Stimulated activated effector memory CD8-positive, alpha-beta T cell treated with anti-CD3 and anti-CD28 coated beads, Interleukin-12 subunit alpha, Interleukin-12 subunit beta, amount 100 ng/mL, for 72 hours (primary cell): ENCODE data around the gene GREB1L.

Experiments
- ATAC-seq: fragments of 150-1000 bp; cut with Tn5 transposase; 2 replicates; pipeline ENCODE4 v1.10.0; 2021
- DNase-seq, 2 donors: peaks; one replicate each; pipeline ENCODE4 v3.0.0; 2021 to 2022; ENCODE audit warnings: low spot score in 2 of 2
- H3K27ac Mint-ChIP-seq: one replicate; pipeline ENCODE4 v1.8.0; 2022; ENCODE audit warnings: mild to moderate bottlenecking, mixed read lengths
- H3K36me3 Mint-ChIP-seq: one replicate; pipeline ENCODE4 v1.8.0; 2022; ENCODE audit warnings: mild to moderate bottlenecking, mixed read lengths
- H3K4me1 Mint-ChIP-seq: one replicate; pipeline ENCODE4 v1.8.0; 2022; ENCODE audit warnings: mixed read lengths
- H3K4me3 Mint-ChIP-seq: one replicate; pipeline ENCODE4 v1.8.0; 2022; ENCODE audit warnings: mild to moderate bottlenecking, mixed read lengths
- H3K9me3 Mint-ChIP-seq: one replicate; pipeline ENCODE4 v1.8.0; 2022; ENCODE audit warnings: mixed read lengths

GREB1L gene

GRCh38 chr18:21404426-21404825 is 162.4 kb downstream of the GREB1L start:
- ATAC-seq (no peak), DNase-seq (no peak)
- Mint-ChIP-seq H3K4me3 (no peak overlapping the region), H3K27ac (no peak overlapping the region), H3K36me3 (no peaks in the 10 kb centered on the region), H3K4me1 (no peaks in the 10 kb centered on the region), H3K9me3 (no peaks in the 10 kb centered on the region)

GRCh38 chr18:21406116-21406515 is 164.1 kb downstream of the GREB1L start:
- Mint-ChIP-seq H3K27ac (no peak overlapping the region), H3K4me3 (no peak overlapping the region), H3K9me3 (no peaks in the 10 kb centered on the region), H3K4me1 (no peaks in the 10 kb centered on the region), H3K36me3 (no peaks in the 10 kb centered on the region)
- DNase-seq (no peak), ATAC-seq (no peak)

GRCh38 chr18:21408681-21409080 is 166.6 kb downstream of the GREB1L start:
- DNase-seq: no peak
- H3K36me3 Mint-ChIP-seq: no peaks in the 10 kb centered on the region
- no peak overlapping the region for H3K4me3 Mint-ChIP-seq
- H3K27ac Mint-ChIP-seq: no peak overlapping the region
- no peaks in the 10 kb centered on the region for H3K9me3 Mint-ChIP-seq
- ATAC-seq: no peak
- H3K4me1 Mint-ChIP-seq: no peaks in the 10 kb centered on the region

GRCh38 chr18:21433436-21433835 is 191.4 kb downstream of the GREB1L start:
- H3K27ac Mint-ChIP-seq: no peak overlapping the region
- DNase-seq: no peak
- no peaks in the 10 kb centered on the region for H3K9me3 Mint-ChIP-seq
- no peaks in the 10 kb centered on the region for H3K4me1 Mint-ChIP-seq
- no peak overlapping the region for H3K4me3 Mint-ChIP-seq
- no peaks in the 10 kb centered on the region for H3K36me3 Mint-ChIP-seq
- ATAC-seq: no peak

- no peaks in the 10 kb centered on the region for H3K9me3 Mint-ChIP-seq
- H3K4me3 Mint-ChIP-seq: no peak overlapping the region
- no peak overlapping the region for H3K27ac Mint-ChIP-seq
- DNase-seq (no peak), ATAC-seq (no peak)
- H3K36me3 Mint-ChIP-seq: no peaks in the 10 kb centered on the region
- H3K4me1 Mint-ChIP-seq: no peaks in the 10 kb centered on the region
Measured at GRCh38 chr18:21439431-21439846, 197.4 kb downstream of the GREB1L start.

GRCh38 chr18:21441670-21442069 is 199.6 kb downstream of the GREB1L start:
- Mint-ChIP-seq H3K36me3 (no peaks in the 10 kb centered on the region), H3K4me3 (no peak overlapping the region), H3K4me1 (no peaks in the 10 kb centered on the region), H3K27ac (no peak overlapping the region), H3K9me3 (no peaks in the 10 kb centered on the region)
- ATAC-seq (peak; percentile 21), DNase-seq (no peak)

- ATAC-seq (no peak), DNase-seq (no peak)
- Mint-ChIP-seq H3K27ac (no peak overlapping the region), H3K4me1 (no peaks in the 10 kb centered on the region), H3K4me3 (no peak overlapping the region), H3K9me3 (no peaks in the 10 kb centered on the region), H3K36me3 (no peaks in the 10 kb centered on the region)
Measured at GRCh38 chr18:21443776-21444464, 201.9 kb downstream of the GREB1L start.

GRCh38 chr18:21444465-21445212 is 202.6 kb downstream of the GREB1L start:
- Mint-ChIP-seq H3K4me3 (no peak overlapping the region), H3K9me3 (no peaks in the 10 kb centered on the region), H3K27ac (no peak overlapping the region), H3K4me1 (no peaks in the 10 kb centered on the region), H3K36me3 (no peaks in the 10 kb centered on the region)
- ATAC-seq: no peak
- DNase-seq: no peak

- ATAC-seq: no peak
- H3K36me3 Mint-ChIP-seq: no peaks in the 10 kb centered on the region
- no peak for DNase-seq
Measured at GRCh38 chr18:21448299-21448698, 206.3 kb downstream of the GREB1L start.

GRCh38 chr18:21449367-21450290 is 207.6 kb downstream of the GREB1L start:
- Mint-ChIP-seq H3K4me1 (no peaks in the 10 kb centered on the region), H3K9me3 (no peaks in the 10 kb centered on the region), H3K27ac (no peak overlapping the region), H3K4me3 (no peak overlapping the region), H3K36me3 (no peaks in the 10 kb centered on the region)
- ATAC-seq: no peak
- no peak for DNase-seq

More at GRCh38 chr18:21448299-21448698, 206.3 kb downstream of the GREB1L start:
- Mint-ChIP-seq H3K27ac (no peak overlapping the region), H3K9me3 (no peaks in the 10 kb centered on the region), H3K4me3 (no peak overlapping the region), H3K4me1 (no peaks in the 10 kb centered on the region)

GRCh38 chr18:21450503-21450902 is 208.5 kb downstream of the GREB1L start:
- no peak for ATAC-seq
- Mint-ChIP-seq H3K27ac (no peak overlapping the region), H3K4me3 (no peak overlapping the region), H3K9me3 (no peaks in the 10 kb centered on the region), H3K36me3 (no peaks in the 10 kb centered on the region), H3K4me1 (no peaks in the 10 kb centered on the region)
- DNase-seq: no peak

GRCh38 chr18:21450913-21451312 is 208.9 kb downstream of the GREB1L start:
- Mint-ChIP-seq H3K4me3 (no peak overlapping the region), H3K36me3 (no peaks in the 10 kb centered on the region), H3K4me1 (no peaks in the 10 kb centered on the region), H3K9me3 (no peaks in the 10 kb centered on the region), H3K27ac (no peak overlapping the region)
- DNase-seq (no peak), ATAC-seq (no peak)

GRCh38 chr18:21451851-21452250 is 209.8 kb downstream of the GREB1L start:
- Mint-ChIP-seq H3K36me3 (no peaks in the 10 kb centered on the region), H3K27ac (no peak overlapping the region), H3K4me3 (no peak overlapping the region), H3K9me3 (no peaks in the 10 kb centered on the region), H3K4me1 (no peaks in the 10 kb centered on the region)
- DNase-seq (no peak), ATAC-seq (no peak)

GRCh38 chr18:21452276-21452780 is 210.3 kb downstream of the GREB1L start:
- no peaks in the 10 kb centered on the region for H3K9me3 Mint-ChIP-seq
- ATAC-seq: no peak

GRCh38 chr18:21452796-21453510 is 210.9 kb downstream of the GREB1L start:
- Mint-ChIP-seq H3K4me3 (no peak overlapping the region), H3K4me1 (no peaks in the 10 kb centered on the region), H3K9me3 (no peaks in the 10 kb centered on the region), H3K27ac (no peak overlapping the region), H3K36me3 (no peaks in the 10 kb centered on the region)
- DNase-seq: no peak
- ATAC-seq: no peak

More at GRCh38 chr18:21452276-21452780, 210.3 kb downstream of the GREB1L start:
- no peaks in the 10 kb centered on the region for H3K36me3 Mint-ChIP-seq
- H3K27ac Mint-ChIP-seq: no peak overlapping the region
- no peaks in the 10 kb centered on the region for H3K4me1 Mint-ChIP-seq
- no peak for DNase-seq
- no peak overlapping the region for H3K4me3 Mint-ChIP-seq
